Loucy (cell line): ENCODE measurements around the gene F3.

Experiments used
- CTCF ChIP-seq: fragments of 200-600 bp; sonication (generic); conservative IDR thresholded peaks from 2 replicates; pipeline ENCODE4 v1.5.1; 2014; ENCODE audit warnings: mild to moderate bottlenecking, antibody characterized with exemption, low read length
- EZH2phosphoT487 ChIP-seq: fragments of 200-600 bp; IDR thresholded peaks from 2 replicates; pipeline ENCODE4 v1.6.1; 2018; ENCODE audit warnings: antibody characterized with exemption, mild to moderate bottlenecking, moderate library complexity, borderline replicate concordance

DNA sequence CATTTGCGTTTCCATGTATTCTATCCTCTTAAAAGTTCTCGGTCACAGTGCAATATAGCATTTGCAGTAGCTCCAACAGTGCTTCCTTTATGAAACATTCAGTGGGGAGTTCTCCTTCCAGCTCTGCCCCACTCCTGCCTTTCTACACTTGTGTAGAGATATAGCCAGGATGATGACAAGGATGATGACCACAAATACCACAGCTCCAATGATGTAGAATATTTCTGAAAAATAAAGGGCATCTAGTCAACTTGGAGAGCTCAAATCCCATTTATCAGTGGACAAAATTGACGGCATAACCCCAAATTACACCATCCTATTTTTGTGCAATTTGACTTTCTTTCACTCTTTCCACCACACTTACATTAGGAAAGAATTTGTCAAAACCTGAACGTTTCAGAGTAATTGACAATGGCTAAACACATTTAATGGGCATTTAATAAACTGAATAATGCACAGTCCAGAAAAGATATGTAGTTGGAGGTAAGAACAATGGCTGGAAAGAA is 11.1 kb downstream of the F3 start:
- TF ChIP-seq CTCF (no peak), EZH2phosphoT487 (no peak)
